GM10248 (cell line): Measurements from ENCODE around the gene SHH.

Source experiments
- CTCF ChIA-PET: fragments of 300-600 bp; sonication (Branson Sonifier 250); formaldehyde crosslinking; extraction: SDS; loops from one replicate; lab custom pipeline; 2021; ENCODE audit warnings: antibody characterized with exemption; lab: Yijun Ruan, JAX
- POLR2A ChIA-PET: fragments of 350-650 bp; sonication (Branson Sonifier 250); formaldehyde crosslinking; extraction: SDS; loops from one replicate; lab custom pipeline; 2020; ENCODE audit warnings: antibody characterized with exemption; lab: Yijun Ruan, JAX
- DNase-seq: peaks from one replicate; pipeline ENCODE4 v3.0.0; 2012; ENCODE audit errors: extremely low spot score
- TF ChIP-seq, protein P1 (sequence below): IDR thresholded peaks from 2 replicates; pipeline ENCODE4 v1.5.1; 2012; ENCODE audit warnings: mild to moderate bottlenecking, low read depth; ENCODE audit errors: extremely low read depth, missing control alignments, control extremely low read depth

The SHH gene

DNA sequence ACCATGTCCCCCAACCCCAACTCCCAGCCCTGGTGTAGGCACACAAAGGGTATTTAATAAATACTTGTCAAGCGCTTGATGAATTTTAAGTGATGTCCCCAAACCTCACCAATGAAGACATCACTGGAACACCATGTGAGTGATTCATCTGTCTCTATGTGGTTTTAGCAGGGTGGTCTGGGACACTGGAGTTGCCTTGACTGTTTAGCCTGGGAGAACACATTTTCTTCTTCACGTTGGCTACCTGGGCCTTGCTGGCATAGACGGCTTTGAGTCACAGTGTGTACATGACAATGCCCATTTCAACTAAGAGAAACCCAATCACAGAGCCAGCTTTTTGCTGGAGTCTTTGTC is 24.8 kb upstream of the SHH start:
- DNase-seq, result no peak
- CTCF ChIA-PET, result interaction anchor here (1.0 kb wide), 1 partner anchor 17 kb away, joined by 3 read pairs; no protein-coding TSS in a partner anchor
- TF ChIP-seq, protein P1, sequence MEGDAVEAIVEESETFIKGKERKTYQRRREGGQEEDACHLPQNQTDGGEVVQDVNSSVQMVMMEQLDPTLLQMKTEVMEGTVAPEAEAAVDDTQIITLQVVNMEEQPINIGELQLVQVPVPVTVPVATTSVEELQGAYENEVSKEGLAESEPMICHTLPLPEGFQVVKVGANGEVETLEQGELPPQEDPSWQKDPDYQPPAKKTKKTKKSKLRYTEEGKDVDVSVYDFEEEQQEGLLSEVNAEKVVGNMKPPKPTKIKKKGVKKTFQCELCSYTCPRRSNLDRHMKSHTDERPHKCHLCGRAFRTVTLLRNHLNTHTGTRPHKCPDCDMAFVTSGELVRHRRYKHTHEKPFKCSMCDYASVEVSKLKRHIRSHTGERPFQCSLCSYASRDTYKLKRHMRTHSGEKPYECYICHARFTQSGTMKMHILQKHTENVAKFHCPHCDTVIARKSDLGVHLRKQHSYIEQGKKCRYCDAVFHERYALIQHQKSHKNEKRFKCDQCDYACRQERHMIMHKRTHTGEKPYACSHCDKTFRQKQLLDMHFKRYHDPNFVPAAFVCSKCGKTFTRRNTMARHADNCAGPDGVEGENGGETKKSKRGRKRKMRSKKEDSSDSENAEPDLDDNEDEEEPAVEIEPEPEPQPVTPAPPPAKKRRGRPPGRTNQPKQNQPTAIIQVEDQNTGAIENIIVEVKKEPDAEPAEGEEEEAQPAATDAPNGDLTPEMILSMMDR, result no peak
- POLR2A ChIA-PET, result no interaction called here

DNA sequence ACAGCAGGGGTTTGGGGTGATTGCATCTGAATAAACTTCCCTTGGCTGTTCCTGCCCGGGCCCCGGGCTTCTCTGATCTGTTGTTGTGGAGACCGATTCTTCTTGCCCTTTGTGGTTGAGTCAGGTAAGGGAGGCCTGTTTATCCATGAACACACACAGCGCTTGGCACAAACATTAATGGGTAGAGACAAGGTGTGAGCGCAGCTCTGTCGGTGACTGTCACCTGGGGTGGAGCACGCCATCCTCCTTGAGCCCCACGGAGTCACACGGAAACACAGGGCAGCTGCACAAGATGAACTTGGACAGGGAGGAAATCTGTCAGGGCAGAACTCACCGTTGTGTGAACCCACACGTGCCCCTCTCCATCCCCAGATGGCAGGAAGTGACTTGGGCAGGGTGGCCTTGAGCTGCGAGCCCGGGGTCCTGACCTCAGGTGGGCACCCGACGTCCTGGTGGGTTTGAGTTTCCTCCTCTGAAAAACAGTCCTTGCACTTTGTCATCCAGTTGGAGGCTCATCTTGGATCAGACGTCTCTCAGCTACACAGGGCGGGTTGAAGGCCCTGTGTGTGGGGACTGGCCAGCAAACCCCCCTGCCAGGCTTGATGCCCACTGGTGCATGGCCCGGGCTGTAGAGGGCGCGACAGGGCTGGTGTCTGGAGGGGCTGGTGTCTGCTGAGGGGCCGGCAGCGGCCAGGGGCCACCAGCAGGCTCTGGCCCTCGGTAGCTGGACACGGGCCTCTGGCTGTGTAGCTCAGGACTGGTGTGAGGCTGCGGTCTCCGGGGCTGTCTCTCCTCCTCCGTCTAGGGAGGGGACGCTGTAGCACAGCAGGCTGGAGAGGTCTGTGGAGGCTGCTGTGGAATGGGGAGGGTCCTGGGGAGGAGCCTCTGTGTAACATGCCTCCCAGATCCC is 24.2 kb upstream of the SHH start:
- TF ChIP-seq, protein P1, result no peak
- DNase-seq, result no peak
- CTCF ChIA-PET, result interaction anchor here (1.0 kb wide), 1 partner anchor 18 kb away, joined by 3 read pairs; no protein-coding TSS in a partner anchor
- POLR2A ChIA-PET, result no interaction called here

DNA sequence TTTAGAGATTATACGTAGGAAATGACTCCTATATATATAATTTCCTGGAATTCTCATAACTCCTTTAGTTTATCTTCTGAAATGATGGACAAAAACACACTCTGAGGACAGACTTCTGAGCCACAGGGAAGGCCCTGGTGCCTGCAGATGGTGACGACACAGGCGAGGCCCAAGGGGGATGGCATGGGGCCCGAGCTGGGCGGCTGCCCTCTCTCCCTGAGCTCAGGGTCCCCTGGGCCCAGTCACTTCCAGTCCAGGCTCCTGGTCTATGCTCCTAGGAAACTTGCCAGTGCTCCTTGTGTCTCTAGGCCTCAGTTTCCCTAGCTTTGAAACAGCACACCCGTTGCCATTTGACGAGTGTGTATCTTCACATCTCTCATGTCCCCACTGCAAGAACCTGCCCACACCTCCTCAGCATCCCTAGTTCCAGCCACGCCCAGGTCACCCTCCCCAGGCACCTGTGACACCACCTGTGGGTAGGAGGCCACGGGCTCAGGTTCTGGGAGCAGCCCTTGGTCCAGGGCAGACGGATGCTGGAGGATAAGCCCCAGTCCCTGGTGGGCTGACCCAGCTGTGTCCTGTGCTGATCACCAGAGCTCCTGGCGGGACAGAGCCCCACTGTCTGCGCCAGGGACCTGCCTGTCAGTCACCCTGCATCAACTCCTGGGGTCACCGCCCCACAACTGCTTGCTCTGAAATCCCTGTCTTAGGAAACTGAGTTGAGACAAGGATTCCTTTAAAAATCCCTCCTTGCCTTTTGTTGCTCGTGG is 23.4 kb upstream of the SHH start:
- no peak for DNase-seq
- TF ChIP-seq, protein P1, result no peak
- POLR2A ChIA-PET, result no interaction called here
- CTCF ChIA-PET, result no interaction called here

DNA sequence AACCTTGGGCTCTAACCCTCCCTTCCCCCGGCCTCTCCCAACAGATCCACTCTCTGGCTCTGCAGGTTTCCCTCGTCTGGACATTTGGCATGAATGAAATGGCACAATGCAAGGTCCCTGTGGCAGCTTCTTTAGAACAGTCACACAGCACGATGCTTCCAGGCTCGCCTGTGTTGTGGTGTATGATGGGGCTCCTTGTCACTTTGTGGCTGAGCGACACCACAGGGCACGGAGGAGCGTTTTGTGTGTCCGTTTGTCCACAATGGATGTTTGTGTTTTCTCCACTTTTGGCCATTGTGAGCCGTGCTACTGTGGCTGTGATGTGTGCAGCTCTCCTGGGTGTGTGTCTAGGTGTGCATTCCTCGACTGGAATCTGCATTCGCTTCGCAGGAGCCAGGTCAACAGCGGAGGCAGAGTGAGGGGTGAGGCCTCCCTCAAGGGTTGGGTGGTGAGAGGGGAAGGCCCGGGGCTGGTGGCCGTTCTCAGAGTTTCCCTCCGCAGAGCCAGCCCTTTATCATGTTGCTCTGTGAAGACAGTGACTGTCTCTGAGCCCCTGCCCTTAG is 22.3 kb upstream of the SHH start:
- ChIA-PET CTCF (no interaction called here), POLR2A (interaction anchor here (0.5 kb wide), 1 partner anchor 89 kb away, joined by 4 read pairs; no protein-coding TSS in a partner anchor)
- TF ChIP-seq, protein P1, result no peak
- DNase-seq, result no peak

DNA sequence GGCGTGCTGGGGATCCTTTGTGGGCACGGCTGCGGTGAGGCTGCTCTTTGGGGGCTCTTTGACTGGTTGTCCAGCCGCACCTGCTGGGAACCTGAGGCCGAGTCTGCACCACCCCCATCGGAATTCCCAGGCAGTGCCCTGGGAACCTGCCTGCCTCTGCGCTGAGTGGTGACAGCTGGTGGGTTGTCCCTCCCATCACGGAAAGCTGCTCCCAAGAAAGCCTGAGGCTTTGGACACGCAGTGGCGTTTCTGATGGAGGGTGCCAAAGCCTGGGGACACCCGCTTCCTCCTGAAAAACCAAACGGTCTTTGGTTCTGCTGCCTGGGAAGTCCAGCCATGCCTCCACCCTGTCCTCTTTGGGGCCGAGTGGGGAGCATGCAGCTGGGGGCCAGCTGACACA is 21.4 kb upstream of the SHH start:
- ChIA-PET CTCF (no interaction called here), POLR2A (no interaction called here)
- TF ChIP-seq, protein P1, result no peak
- DNase-seq, result no peak

DNA sequence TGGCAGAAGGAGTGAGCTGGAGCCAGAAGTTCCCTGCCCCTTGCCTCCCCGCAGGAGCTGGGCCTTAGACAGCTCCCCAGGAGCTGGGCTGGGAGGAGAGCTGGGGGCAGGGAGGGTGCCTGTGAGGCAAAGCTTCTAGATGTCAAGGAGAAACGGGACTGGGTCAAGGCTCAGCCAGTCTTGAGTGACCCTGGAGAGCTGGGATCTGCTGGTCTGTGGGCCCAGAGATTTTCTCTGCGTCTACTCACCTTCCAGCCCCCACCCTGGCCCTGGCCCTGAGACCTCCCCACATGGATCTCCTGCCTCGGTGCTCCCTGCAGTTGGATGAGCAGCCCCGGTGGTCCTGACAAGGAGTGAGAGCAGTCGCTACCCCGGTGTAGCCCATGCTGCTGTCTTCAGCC is 20.3 kb upstream of the SHH start:
- TF ChIP-seq, protein P1, result no peak
- no peak for DNase-seq
- POLR2A ChIA-PET, result no interaction called here
- CTCF ChIA-PET, result interaction anchor here (1.1 to 1.2 kb wide), 2 partner anchors 16 to 245 kb away, joined by 3 to 4 read pairs; no protein-coding TSS in a partner anchor
